HG03460 (cell line): Measurements from ENCODE around the gene MAN2A1.
A peak's percentile ranks its signal among the peaks of the same experiment; 100 is the strongest.
"Not testable (repeated sequence)": the region's sequence is repeated elsewhere in the genome, so short reads cannot be mapped to it uniquely, and the experiment has no call there.

Experiments
- ATAC-seq: cut with Tn5 transposase; IDR thresholded peaks from one replicate; pipeline ENCODE4 v1.9.1; 2021; ENCODE audit not compliant: unreplicated experiment

MAN2A1 gene

DNA sequence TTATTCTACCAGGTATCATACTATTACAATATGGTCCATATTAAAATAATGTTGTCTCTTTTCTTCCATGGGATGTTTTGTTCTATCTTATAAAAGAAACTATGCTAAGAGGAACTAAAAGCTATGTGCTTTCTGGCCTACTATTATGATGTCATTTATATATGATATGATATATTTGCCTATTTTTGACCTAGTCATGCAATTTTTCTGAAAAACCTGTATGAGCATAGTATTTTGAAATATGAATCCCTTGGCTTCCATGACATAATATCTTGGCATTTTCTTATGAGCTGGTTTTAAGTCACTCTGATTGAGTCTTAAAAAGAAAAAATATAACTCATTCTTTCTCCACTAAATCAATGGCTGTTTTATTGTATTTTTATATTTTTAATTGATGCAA, 60.7 kb downstream of the MAN2A1 start:
- ATAC-seq = no peak

DNA sequence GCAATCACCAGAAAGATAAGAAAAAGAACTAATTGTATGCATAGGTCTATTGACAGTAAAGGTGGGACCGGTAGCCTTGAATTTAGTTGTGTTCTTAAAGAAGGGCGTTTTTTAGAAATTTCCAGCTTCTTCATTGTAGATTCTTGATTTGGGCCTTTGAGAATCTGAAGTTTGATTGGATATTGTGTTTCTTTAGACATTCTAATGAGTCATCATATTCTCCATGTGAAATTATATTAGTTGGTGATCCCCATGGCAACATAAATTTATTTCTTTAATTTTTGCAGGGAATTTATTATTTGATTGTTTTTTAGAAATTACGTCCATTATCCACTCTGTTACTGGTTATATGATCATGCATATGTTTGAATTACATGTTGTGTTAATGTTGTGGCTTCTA, 63.6 kb downstream of the MAN2A1 start:
- no peak for ATAC-seq

- no peak for ATAC-seq
These were observed 64.6 kb downstream of the MAN2A1 start for GRCh38 chr5:109754319-109754718.

- ATAC-seq = no peak
These were observed 66.0 kb downstream of the MAN2A1 start for GRCh38 chr5:109755761-109756160.

GRCh38 chr5:109756543-109757185, 66.9 kb downstream of the MAN2A1 start:
- ATAC-seq = no peak

DNA sequence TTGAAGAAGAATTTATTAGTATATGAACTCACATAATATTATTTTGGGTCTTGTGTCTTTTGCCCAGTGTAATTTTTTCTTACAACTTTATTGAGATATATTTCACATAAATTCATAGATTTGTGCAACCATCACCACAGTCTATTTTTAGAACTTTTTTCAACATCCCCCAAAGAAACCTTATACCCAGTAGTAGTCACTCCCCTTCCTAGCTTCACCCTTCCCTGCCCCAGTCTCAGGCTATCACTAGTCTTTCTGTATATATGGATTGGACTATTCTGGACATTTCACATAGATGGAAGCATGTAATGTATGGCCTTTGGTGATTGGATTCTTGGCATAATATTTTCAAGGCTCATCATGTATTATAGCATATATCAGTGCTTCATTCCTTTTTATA, 67.8 kb downstream of the MAN2A1 start:
- no peak for ATAC-seq

DNA sequence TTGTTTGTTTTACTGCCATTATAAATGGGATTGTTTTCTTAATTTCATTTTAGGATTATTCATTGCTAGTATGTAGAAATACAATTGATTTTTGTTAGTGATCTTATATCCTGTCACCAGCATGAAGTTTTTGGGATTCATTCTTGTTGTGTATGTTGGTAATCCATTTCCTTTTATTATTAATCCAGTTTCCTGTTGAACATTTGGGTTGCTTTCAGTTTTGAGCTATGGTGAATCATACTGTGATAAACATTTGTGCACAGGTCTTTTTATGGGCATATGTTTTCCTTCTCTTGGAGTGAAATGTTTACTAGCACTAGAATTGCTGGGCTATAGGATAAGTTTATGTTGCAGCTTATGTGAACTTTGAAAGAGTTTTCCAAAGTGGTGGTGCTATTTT, 69.6 kb downstream of the MAN2A1 start:
- ATAC-seq = no peak

GRCh38 chr5:109760130-109760529, 70.4 kb downstream of the MAN2A1 start:
- not testable (repeated sequence) for ATAC-seq

DNA sequence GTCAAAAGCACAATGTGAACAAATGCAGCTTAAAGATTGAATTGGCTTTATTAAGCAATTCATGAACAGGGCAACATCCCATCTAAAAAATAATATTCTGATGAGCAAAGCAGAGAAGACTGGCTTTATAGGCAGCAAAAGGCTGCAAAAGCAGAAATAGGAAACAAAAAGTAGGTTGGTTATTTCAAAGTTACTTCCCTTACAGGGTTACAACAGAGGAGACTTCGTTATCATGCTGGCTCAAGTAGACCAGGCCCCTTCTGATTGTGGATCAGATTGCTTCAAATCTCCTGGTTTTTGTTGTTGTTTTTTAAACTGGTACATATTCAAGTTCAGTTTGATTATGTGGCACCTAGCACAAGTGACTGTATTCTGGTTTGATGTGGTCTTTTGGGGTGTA, 73.1 kb downstream of the MAN2A1 start:
- no peak for ATAC-seq

GRCh38 chr5:109767184-109767995, 77.7 kb downstream of the MAN2A1 start:
- no peak for ATAC-seq

- no peak for ATAC-seq
These were observed 78.3 kb downstream of the MAN2A1 start for GRCh38 chr5:109767997-109768396.

DNA sequence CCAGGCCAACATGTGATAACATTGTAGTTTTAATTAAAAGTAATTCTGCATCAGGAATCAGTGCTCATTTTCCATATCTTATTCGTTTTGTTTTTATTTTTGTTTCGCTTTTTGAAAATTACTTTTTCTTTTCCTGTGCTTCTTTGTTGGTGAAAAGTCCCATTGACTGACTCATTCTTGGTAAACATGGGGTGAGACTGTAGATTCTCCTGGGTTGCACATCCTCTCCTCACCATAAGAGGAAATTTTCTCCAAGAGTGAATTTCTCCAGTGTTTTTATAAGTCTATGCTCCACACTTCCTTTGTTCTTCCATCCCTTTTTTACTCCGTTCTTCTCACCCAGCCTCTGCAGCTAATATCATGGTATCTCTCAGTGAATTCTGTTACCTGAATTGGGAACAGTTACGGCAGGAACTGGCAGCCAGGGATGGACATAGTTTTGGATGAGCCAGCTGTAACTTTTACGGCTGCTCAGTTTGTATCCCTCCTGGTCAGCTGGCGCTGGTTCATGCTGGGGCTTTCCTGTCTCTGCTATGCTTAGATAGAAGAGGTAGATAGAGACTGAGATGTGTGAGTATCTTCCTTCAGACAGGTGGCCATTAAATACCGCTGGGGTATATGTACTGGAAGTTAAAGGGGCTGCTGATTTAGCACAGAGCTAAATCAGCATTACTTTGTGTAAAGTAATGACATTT, 80.0 kb downstream of the MAN2A1 start:
- no peak for ATAC-seq

DNA sequence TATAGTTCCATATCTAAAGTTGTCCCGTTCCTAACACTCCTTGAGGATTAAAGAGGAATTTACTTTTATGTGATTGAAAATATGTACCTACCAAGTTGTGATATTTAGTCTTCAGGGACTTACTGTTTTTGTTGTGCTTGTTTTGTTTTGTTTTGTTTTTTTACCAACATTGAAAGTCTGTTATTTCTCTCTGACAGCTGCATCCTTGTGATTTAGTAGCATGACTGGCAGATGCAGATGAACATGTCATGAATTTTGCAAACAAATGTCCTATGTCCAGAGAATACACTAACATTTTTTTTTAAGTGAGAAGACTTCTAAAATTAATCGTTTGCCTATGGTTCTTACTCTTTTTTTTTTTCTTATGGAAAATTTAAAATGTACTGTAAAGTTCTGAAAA, 85.4 kb downstream of the MAN2A1 start:
- no peak for ATAC-seq

- ATAC-seq = no peak
These were observed 89.5 kb downstream of the MAN2A1 start for GRCh38 chr5:109779036-109779735.

GRCh38 chr5:109784687-109785086, 95.0 kb downstream of the MAN2A1 start:
- ATAC-seq = no peak

DNA sequence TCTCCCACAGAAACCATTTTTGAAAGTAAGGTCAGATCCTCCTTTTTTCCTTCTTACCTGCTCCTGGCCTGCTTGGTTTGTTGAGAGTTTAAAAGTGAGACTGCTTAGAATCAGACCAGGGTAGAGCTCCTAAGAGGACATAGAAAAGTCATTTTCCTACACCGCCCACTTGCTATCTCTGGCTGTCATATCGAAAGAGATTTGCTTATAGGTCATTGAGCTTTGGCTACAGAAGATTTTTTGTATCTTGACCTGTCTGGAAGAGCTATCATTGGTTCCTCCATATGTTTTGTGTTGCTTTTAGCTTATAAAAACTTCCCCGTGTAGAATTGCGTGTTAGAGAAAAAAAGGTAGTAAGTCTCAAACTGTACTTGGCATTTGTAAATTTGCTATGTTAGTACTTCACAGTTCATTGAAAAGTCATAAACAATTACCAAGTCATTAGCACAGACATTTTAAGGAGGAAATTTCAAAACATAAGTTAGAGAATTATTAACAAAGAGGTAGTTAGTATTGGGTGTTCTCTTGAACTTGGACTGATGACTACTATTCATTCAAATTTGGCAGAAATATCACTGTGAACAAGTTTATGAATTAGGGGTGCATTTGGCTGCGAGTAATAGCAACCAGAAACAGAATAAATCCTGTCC, 96.6 kb downstream of the MAN2A1 start:
- no peak for ATAC-seq

DNA sequence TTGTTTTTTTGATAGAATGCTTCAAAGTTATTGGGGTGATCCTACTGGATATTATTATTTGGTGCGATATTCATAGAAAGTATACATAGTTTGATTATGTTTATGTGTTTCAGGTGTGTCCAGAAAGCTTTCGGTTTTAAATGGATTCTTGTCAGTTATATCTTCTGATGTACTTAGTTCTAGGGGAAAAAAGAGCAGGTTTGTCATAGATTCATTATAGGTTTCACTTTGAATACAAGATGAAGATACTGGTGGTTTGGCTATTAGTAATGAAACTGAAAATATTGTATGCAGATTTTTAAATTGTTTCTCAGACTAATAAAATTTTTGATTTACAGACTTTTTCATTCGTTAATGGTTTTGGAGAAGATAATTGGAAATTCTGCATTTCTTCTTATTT, 98.9 kb downstream of the MAN2A1 start:
- ATAC-seq = no peak

- ATAC-seq = no peak
These were observed 102.9 kb downstream of the MAN2A1 start for GRCh38 chr5:109792613-109793012.

DNA sequence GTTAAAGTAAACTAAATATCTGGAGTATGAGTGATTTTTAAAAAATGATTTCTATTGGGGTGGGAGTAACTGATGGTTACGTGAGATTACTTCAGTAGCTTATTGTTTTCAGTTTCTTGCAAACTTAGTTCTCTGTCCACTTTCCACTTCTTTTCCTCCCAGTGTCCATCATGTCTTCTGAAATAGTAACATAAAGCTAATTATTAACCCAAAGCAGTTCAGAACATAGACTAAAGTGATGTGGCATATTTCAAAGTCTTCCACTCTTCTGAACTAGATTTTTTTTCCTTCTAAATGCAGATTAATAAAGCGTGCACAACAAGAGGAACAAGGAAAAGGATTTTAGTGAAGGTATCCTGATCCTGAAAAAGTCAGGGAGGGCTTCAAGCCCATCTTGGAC, 114.1 kb downstream of the MAN2A1 start:
- no peak for ATAC-seq

GRCh38 chr5:109805472-109805871, 115.7 kb downstream of the MAN2A1 start:
- ATAC-seq = peak; percentile 60

DNA sequence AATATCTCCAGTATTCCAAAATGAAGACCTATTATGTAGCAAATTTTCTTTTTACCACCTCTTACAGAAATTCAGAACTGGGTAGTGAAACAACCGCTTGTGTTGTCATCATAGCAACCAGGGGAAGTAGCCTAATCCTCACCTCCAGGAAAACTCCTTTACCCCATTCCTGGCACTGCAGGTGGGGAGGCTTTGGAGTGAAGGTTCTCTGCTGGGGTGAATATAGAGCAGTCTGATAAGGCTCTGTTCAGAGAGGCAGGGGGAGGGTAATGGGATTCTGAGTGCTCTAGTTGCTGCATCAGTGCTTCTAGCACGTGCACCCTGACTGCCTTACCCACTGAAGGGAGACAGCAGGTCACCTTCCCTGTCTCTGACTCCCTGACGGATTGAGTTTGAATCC, 116.2 kb downstream of the MAN2A1 start:
- ATAC-seq = no peak
